GM10847 (cell line): ENCODE data around the gene VPREB3.
A peak's percentile ranks its signal among the peaks of the same experiment; 100 is the strongest.

Experiments used
- POLR2A ChIP-seq: IDR thresholded peaks from 2 replicates; pipeline ENCODE4 v1.6.1; 2011; ENCODE audit not compliant: insufficient read length; ENCODE audit errors: extremely low read depth

Gene VPREB3

GRCh38 chr22:23774922-23775436 lies 20.8 kb upstream of the VPREB3 start:
- no peak for TF ChIP-seq POLR2A

GRCh38 chr22:23774114-23774921 lies 20.1 kb upstream of the VPREB3 start:
- TF ChIP-seq POLR2A = no peak

DNA sequence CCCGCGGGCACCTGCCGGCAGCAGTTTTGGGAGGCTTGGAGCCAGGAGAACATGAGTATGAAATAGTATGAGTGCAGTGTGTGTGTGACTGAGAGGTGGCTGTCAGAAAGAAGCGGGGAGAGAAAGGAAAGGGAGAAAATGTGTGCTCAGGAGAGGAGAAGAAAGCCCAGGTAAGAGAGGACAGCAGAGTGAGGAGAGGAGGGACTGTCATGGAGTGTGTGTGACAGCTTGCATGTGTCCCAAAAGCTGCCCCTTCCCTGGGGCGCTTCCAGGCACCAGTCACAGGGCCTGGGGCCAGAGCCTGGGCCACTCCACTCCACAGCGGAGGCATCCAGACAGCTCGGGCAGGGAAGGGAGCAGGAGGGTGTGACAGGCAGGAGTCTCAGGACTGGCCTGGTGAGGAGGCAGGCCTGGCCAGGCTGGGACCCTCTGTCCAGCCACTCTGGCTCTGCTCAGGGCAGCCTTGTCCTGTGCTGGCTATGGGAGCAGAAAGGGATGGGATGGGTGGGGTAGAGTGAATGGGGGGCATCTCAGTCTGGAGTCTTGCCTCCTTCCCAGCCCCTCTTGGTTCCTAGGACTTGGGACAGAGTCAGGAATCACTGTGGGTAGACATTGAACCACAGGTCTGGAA lies 19.4 kb upstream of the VPREB3 start:
- no peak for TF ChIP-seq POLR2A

GRCh38 chr22:23772649-23773473 lies 18.6 kb upstream of the VPREB3 start, which contains the start of gene MMP11:
TSS of gene MMP11 (plus strand) at chr22:23772849. CDS start at chr22:23772871, 22 bp downstream.
- TF ChIP-seq POLR2A = no peak

- TF ChIP-seq POLR2A = no peak
Measured at GRCh38 chr22:23772315-23772648, 18.1 kb upstream of the VPREB3 start.

DNA sequence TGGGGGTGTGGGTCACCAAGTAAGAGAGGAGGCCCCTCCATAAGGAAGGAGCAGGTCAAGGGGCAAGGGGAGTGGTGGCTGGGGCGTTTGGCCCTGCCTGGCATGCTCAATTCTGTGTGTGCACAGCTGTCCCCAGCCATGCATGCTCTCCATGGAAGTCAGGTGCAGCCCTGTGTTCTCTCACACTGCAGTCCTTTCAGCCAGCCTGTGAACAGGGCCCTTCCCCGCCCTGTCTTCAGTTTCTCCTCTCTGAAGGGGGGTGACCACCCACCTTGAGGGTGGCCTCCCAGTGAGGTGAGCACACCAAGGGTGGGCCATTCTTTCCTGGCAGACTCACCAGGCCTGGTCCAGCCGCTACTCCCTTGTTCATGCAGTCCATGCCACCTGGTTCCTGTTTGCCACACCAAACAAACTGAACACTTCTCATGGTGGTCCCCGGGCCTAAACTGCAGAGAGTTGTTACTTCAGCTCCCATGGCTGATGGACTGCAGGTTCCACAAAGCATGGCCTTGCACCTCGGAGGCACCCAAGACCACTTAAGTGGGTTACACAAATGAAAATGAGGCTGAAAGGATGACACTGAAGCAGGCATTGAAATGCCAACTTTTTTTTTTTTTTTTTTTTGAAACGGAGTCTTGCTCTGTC lies 15.2 kb upstream of the VPREB3 start:
- no peak for TF ChIP-seq POLR2A

DNA sequence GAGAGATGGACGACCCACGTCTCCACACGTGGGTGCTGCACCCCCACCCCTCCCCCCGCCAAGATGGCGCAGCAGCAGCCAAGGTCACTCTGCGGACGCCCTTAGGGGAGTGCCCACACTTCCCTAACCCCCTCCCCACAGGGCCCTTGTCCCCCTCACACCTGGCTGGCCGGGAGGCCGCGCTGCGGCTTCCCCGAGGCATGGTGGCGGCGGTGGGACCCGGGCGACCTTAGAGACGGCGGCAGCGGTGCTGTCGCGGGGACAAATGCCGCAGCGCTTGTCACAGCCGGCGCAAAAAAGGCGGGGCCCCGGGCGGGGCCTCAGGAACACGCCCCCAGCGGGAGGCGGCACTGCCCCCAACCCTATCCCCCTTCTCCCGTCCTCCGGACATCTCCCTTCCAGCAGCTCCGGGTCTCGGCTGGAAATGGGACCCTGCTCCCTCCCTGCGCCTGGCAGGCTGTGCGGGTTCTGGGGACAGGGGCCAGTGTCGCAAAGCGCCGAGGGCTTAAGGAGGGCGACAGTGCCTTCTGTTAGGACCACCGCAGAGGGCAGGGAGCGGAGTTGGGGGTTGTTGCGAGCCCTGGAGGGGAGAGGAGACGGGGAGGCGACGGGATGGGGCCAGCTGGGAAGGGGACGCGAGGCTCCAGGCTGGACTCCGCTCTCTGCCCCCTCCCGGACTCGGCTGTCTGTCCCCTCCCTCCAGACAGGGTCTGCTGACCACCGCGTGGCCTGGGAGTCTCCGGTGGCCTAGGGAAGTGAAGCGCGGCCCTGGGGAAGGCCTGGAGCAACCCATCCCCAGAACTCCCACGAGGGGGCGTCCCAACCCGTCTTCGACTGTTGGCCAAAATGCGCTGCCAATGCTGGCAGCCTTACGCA lies 13.7 kb upstream of the VPREB3 start, which contains the start of gene CHCHD10:
TSS of gene CHCHD10 (minus strand) at position 300 of the 876 bp plus-strand sequence. CDS start at position 202, 98 bp downstream.
- peak; percentile 53 for TF ChIP-seq POLR2A

- TF ChIP-seq POLR2A = no peak
Measured at GRCh38 chr22:23767303-23767672, 13.1 kb upstream of the VPREB3 start.

DNA sequence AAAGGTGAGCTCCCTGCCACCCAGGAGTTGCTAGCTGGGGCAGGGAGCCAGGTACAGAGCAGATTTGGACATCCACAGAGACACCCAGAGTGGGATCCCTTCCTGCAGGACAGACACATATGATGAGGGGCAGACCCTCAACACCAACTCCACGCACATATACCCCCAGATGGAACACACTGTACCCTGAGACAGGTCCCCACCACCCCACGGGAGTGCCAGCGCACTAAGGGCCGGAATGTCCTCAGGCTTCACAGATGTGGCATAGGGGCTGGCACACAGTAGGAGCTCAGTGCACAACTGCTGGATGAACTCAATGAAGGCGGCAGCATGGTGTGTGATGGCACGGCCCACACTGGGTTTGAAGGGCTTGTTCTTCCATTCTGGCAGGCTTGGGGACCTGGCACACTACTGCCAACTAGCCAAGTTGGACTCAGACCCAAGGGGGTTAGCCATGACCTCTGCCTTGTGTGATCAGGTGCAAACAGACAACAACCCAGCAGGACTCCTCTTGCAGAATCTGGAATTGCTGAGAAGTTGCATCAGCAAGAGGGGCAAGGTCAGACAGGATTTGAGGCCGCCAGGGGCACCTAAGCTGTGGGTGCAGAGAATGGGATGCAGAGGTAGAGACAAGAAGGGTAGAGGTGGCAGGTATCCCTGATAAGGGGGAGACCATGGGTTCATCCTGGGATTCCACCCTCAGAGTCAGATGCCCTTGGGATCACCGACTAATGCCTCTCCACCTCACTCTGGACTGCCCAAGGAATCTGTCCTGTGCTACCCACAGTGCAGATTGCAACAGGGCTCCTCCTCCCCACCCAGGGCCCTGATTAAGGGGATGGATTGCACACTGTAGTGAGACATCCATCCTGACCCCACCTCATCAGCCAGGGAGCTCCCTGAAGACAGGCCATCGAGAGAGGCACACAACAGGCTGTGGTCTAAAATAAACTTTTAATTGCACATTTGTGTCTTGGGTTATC lies 11.0 kb upstream of the VPREB3 start:
- no peak for TF ChIP-seq POLR2A

DNA sequence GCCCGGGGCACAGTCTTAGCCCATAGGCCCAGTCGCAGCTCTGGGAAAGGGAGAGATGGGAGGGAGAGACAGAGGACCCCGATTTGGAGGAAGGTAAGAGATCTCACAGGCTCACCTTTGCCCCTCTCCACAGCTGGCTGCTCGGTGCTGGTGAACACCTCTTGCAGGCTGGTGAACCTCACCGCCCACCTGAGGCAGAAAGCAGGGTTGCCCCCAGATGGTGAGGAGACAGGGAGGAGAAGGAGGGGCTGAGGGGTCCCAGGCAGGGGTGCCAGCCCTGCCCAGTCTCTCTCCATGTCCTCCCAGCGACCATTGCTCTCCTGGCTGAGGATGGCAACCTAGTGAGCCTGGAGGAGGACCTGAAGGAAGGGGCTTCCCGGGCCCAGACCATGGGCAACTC lies 9.7 kb upstream of the VPREB3 start:
- TF ChIP-seq POLR2A = no peak

- peak; percentile 15 for TF ChIP-seq POLR2A
Measured at GRCh38 chr22:23763579-23763945, 9.3 kb upstream of the VPREB3 start.

DNA sequence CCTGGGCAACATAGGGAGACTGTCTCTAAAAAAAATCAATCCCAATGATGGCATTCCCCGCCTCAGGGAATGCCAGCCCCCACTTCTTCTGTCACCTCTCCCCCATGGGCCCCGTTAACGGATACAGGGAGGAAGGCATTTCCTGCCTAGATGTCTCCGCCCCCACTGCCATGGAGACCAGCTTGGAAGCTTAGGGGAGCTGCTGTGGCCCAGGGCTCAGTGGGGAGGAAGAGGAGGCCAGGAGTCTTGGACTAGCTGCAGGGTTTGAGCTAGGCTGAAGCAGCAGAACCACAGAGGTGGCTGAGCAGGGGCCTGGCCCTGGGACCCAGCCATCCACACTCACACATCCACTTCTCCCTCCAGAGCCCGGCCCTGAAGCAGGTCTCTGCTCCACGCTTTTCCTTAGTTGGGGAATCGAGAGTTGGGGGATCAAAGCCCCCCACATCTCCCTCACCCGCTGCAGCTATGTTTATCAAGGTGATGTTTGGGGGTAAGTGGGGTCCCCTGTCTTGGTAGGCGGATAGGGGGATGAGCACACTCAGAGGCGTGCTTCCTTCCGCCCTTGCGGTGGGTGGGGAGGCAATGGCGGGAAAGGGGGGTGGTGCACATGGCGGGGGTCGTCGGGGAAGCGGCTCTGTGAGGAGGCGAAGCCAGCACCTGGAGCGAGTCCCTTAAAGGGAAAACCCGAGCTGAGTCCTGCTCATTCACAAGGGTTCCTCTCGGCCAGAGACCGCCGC lies 8.8 kb upstream of the VPREB3 start, which contains the start of gene C22orf15:
TSS of gene C22orf15 (plus strand) at position 149 of the 737 bp plus-strand sequence. CDS start at position 466, 317 bp downstream.
- no peak for TF ChIP-seq POLR2A
